K562 (cell line): ENCODE results near the gene LTBP2. TPM values are rescaled to one million over a fixed set of nuclear protein-coding genes. Genes with fewer than 3 reads are reported as not detected.

Experiments
- ATAC-seq: fragments of 200-7000 bp; cut with Tn5 transposase; 3 replicates; pipeline ENCODE4 v1.9.1; 2020; ENCODE audit warnings: moderate library complexity
- BruUV-seq: library from RNA; stranded (reverse); fragments of 400-500 nt; replicated peaks from 2 replicates; lab custom pipeline; 2021; lab: Mats Ljungman, UMichigan
- CTCF ChIA-PET: fragments of 300-600 bp; formaldehyde crosslinking; extraction: SDS; loops from one replicate; lab custom pipeline; 2021; ENCODE audit warnings: low intra/inter-chr PET ratio; lab: Yijun Ruan, JAX
- POLR2A ChIA-PET: fragments of 300-600, 350-650 bp; sonication (Branson Sonifier 250); formaldehyde crosslinking; extraction: SDS; loops from one replicate; lab custom pipeline; 2021; ENCODE audit warnings: antibody characterized with exemption, inconsistent platforms; lab: Yijun Ruan, JAX
- DNase-seq, 4 experiments: peaks; one replicate each; pipeline versions ENCODE4 v3.0.0 to v3.0.0-alpha.2; 2011 to 2018; ENCODE audit warnings: low spot score in 3 of 4, mixed read lengths in 3 of 4; ENCODE audit errors: extremely low read depth in 1 of 4
- FAIRE-seq: peaks from 2 replicates; lab custom pipeline; 2011; peaks lifted over from hg19 to GRCh38; lab: Jason Lieb, UNC
- H2AFZ ChIP-seq: 2 replicates; pipeline ENCODE4 v1.6.0; 2011; ENCODE audit warnings: low read depth, low read length, control low read depth, inconsistent platforms
- H3K27ac ChIP-seq: fragments of 200-600 bp; 3 replicates; pipeline ENCODE4 v1.8.0; 2011; ENCODE audit warnings: low read depth, mild to moderate bottlenecking, control low read depth, inconsistent platforms, low read length, moderate library complexity, mixed read lengths; ENCODE audit errors: extremely low read depth
- H3K27me3 ChIP-seq, 2 experiments: fragments of 300-600 bp in 1 of 2; 2 replicates in 1 of 2; 3 replicates in 1 of 2; pipeline versions ENCODE4 v1.6.0 to v1.8.0; 2011; ENCODE audit warnings: inconsistent platforms in 2 of 2, low read length in 2 of 2, mild to moderate bottlenecking in 1 of 2, mixed read lengths in 1 of 2, moderate library complexity in 1 of 2; ENCODE audit not compliant: control insufficient read depth in 2 of 2, insufficient read depth in 2 of 2
- H3K36me3 ChIP-seq: fragments of 300-600 bp; 3 replicates; pipeline ENCODE4 v1.8.0; 2011; ENCODE audit warnings: mild to moderate bottlenecking, low read length, inconsistent platforms; ENCODE audit not compliant: control insufficient read depth, insufficient read depth
- H3K4me1 ChIP-seq, 2 experiments: fragments of 200-600 bp in 1 of 2; replicated peaks in 1 of 2; 2 replicates in 1 of 2; 3 replicates in 1 of 2; pipeline versions ENCODE4 v1.5.1 to v1.8.0; 2011; ENCODE audit warnings: inconsistent platforms in 2 of 2, low read length in 2 of 2, mild to moderate bottlenecking in 1 of 2, mixed read lengths in 1 of 2, moderate library complexity in 1 of 2; ENCODE audit not compliant: control insufficient read depth in 2 of 2, insufficient read depth in 2 of 2
- H3K4me2 ChIP-seq: 2 replicates; pipeline ENCODE4 v1.6.1; 2011; ENCODE audit warnings: low read length, control low read depth, inconsistent platforms, mixed read lengths; ENCODE audit not compliant: insufficient read depth
- H3K4me3 ChIP-seq: fragments of 200-600 bp; sonication (generic), shearing (Covaris generic); 2 replicates; pipeline ENCODE4 v1.5.1; 2016; ENCODE audit warnings: control low read depth, inconsistent platforms
- H3K79me2 ChIP-seq: fragments of 200-600 bp; 3 replicates; pipeline ENCODE4 v1.8.0; 2011; ENCODE audit warnings: low read length, inconsistent platforms; ENCODE audit not compliant: control insufficient read depth, insufficient read depth
- H3K9ac ChIP-seq, 2 experiments: 2 replicates each; pipeline versions ENCODE4 v1.6.0 to v1.6.1; 2011; ENCODE audit warnings: low read depth in 2 of 2, low read length in 2 of 2, control low read depth in 1 of 2, inconsistent platforms in 1 of 2, mild to moderate bottlenecking in 1 of 2, mixed read lengths in 1 of 2; ENCODE audit not compliant: insufficient read depth in 1 of 2
- H3K9me1 ChIP-seq: one replicate; pipeline ENCODE4 v1.6.0; 2011; ENCODE audit warnings: inconsistent platforms, mild to moderate bottlenecking, low read length, moderate library complexity; ENCODE audit not compliant: control insufficient read depth, insufficient read depth
- H3K9me3 ChIP-seq: replicated peaks from 2 replicates; pipeline ENCODE4 v1.5.1; 2011; ENCODE audit warnings: low read depth, low read length, inconsistent platforms; ENCODE audit not compliant: control insufficient read depth, insufficient read depth
- H4K20me1 ChIP-seq: replicated peaks from 2 replicates; pipeline ENCODE4 v1.6.1; 2011; ENCODE audit warnings: low read length, inconsistent platforms, mixed read lengths; ENCODE audit not compliant: control insufficient read depth, insufficient read depth
- ATF2 ChIP-seq: sonication (generic); formaldehyde crosslinking; IDR thresholded peaks from 2 replicates; pipeline ENCODE4 v1.8.1; 2022; ENCODE audit warnings: missing genetic modification reagents
- E2F6 ChIP-seq, 2 experiments: IDR thresholded peaks; 2 replicates each; pipeline ENCODE4 v1.6.1; 2011; ENCODE audit warnings: borderline replicate concordance in 1 of 2, control low read depth in 1 of 2, low read depth in 1 of 2, low read length in 1 of 2, mild to moderate bottlenecking in 1 of 2, mixed read lengths in 1 of 2, moderate library complexity in 1 of 2; ENCODE audit not compliant: insufficient read depth in 1 of 2, insufficient read length in 1 of 2, poor library complexity in 1 of 2, severe bottlenecking in 1 of 2; ENCODE audit errors: extremely low read depth in 1 of 2
- FOSL1 ChIP-seq: fragments of 200-800 bp; sonication (Bioruptor generic); conservative IDR thresholded peaks from 2 replicates; pipeline ENCODE4 v1.6.1; 2016; ENCODE audit warnings: missing genetic modification characterization, missing compliant biosample characterization
- LCOR ChIP-seq: sonication (generic); formaldehyde crosslinking; IDR thresholded peaks from 2 replicates; pipeline ENCODE4 v1.8.0; 2022; ENCODE audit warnings: mild to moderate bottlenecking, missing genetic modification reagents
- PHF8 ChIP-seq: fragments of 200-600 bp; sonication (generic); IDR thresholded peaks from 2 replicates; pipeline ENCODE4 v1.6.1; 2012; ENCODE audit warnings: mixed run types, mild to moderate bottlenecking, inconsistent platforms, low read length, moderate library complexity, borderline replicate concordance
- TAF7 ChIP-seq: fragments of 450-650 bp; IDR thresholded peaks from 2 replicates; pipeline ENCODE4 v1.6.1; 2016; ENCODE audit warnings: missing genetic modification characterization, missing compliant biosample characterization
- TCF7 ChIP-seq: sonication (generic); IDR thresholded peaks from 2 replicates; pipeline ENCODE4 v1.6.1; 2016; ENCODE audit warnings: antibody characterized with exemption, borderline replicate concordance
- TCF7L2 ChIP-seq: fragments of 150-350 bp; IDR thresholded peaks from 2 replicates; pipeline ENCODE4 v1.6.1; 2016; ENCODE audit warnings: low read depth, mild to moderate bottlenecking, low read length, moderate library complexity
- ZNF232 ChIP-seq: sonication (generic); formaldehyde crosslinking; IDR thresholded peaks from 2 replicates; pipeline ENCODE4 v1.8.0; 2022; ENCODE audit warnings: mild to moderate bottlenecking, missing genetic modification reagents
- ZNF584 ChIP-seq: fragments of 200-800 bp; sonication (Bioruptor generic); IDR thresholded peaks from 2 replicates; pipeline ENCODE4 v1.6.1; 2016; ENCODE audit warnings: low read depth, mild to moderate bottlenecking, missing genetic modification characterization, missing compliant biosample characterization
- WGBS: fragments of 100-300 bp; shearing (Covaris generic); methylation state at CpG from one replicate; pipeline ENCODE4 v1.1.6; 2016; ENCODE audit warnings: low coverage, mixed read lengths; ENCODE audit not compliant: insufficient coverage; ENCODE audit errors: missing lambda C conversion rate; 5-methylcytosine and 5-hydroxymethylcytosine counted together
- in situ Hi-C: fragments of 300-500 bp; cut with MboI; formaldehyde crosslinking; loops from 4 replicates; pipeline ENCODE4 v1.15.0; 2018; ENCODE audit warnings: inconsistent platforms, mixed read lengths
- intact Hi-C: fragments of 100-400 bp; cut with micrococcal nuclease; formaldehyde crosslinking; loops from 2 replicates; pipeline ENCODE4 v1.14.2; 2022
- polyA plus RNA-seq, 8 experiments: library from polyadenylated mRNA; depleted of rRNA in 4 of 8; stranded (reverse) in 5 of 8; unstranded in 3 of 8; fragments of >200 nt; fragmentation: Nextera tagmentation in 2 of 8; fragmentation: Illumina TruSeq in 1 of 8; extraction: Ambion mirVana in 2 of 8; extraction: Trizol in 1 of 8; gene quantifications; 2 replicates each; pipeline versions ENCODE4 v1.2.1 to v1.2.3, GENCODE V29; 2011 to 2014; ENCODE audit warnings: inconsistent platforms in 1 of 8, missing spikeins in 1 of 8
- total RNA-seq, 7 experiments: library from RNA; depleted of rRNA in 6 of 7; stranded (reverse); fragments of >200 nt in 6 of 7; fragmentation: Illumina TruSeq in 2 of 7; extraction: Trizol in 2 of 7; gene quantifications; 2 replicates each; pipeline versions ENCODE4 v1.2.1 to v1.2.3, GENCODE V29; 2011 to 2021; ENCODE audit warnings: low replicate concordance in 1 of 7
- TF ChIP-seq, protein P1 (sequence below): sonication (generic); formaldehyde crosslinking; IDR thresholded peaks from 2 replicates; pipeline ENCODE4 v1.8.0; 2022; ENCODE audit warnings: mild to moderate bottlenecking, missing genetic modification reagents
- TF ChIP-seq, protein P2 (sequence below): fragments of 450-650 bp; conservative IDR thresholded peaks from 2 replicates; pipeline ENCODE4 v1.6.1; 2016; ENCODE audit warnings: missing genetic modification characterization, low read depth, mild to moderate bottlenecking, control low read depth, missing compliant biosample characterization

The LTBP2 gene
- total and polyA plus RNA-seq, 9 of the 15 experiments (the other 6 are each of a cell fraction or from before 2014, with no cell fraction given): under 0.01 to 0.18 (median 0.03) TPM; not detected in 3

DNA sequence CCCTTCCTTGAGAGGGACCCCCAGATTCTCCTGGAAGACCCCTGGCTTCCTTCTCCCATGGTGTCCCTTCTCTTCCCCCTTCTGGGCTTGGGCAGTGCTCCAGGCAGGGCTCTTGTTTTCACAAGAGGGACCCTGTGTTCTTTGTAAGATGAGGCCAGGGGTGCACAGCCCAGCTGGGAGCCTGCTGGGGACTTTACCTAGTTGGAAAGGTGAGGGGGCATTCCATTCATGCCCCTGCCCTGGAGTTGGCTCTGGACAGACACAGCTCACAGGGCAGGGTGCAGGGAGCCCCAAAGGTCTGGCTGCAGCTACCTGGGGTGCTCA lies 87.3 kb downstream of the LTBP2 start (continued):
- no peak for TF ChIP-seq ATF2 (CRISPR knock-in tag)

DNA sequence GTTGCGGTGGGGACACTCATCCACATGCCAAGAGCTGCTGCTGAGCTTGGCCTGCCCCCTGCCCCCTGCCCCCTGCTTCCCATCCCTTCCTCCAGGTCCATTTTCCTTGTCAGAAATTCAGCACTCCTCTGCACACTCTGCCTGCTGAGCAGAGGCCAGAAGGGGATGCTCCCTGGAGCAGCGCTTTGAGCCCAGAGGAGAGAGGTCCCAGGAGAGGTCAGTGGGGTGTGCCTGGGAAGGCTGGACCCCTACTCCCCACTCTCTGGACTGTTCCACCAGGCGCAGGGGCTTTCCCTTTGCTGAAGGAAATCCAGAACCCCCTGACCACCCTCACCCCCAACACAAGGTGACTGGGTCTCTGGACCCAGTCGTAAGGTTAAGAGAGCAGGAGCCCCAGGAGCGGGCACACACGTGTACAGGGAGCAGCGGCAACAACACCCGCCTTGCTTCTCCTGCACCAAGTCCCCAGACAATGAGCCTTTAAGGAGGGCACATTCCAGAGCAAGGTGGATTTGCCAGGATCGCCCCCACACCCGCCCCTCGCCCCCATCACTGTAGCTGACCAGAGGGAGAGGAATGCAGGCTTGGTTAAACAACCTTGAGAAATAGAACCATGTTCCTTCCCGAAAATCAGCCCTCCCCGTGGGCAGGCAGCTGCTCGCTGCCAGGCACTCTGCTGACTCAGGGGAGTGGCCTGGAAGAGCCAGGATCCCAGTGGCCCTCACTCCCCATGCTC lies 87.8 kb downstream of the LTBP2 start:
- WGBS: 3% methylated on average over 10 of the region's 14 CpGs
- peaks cover 0 to 9% of the 10 kb centered on the region in 2 experiments; a peak in 2 of 5 replicates for H3K4me1 ChIP-seq
- no peak for FAIRE-seq
- intact Hi-C loops: no loop called here
- BruUV-seq: no TSS peak
- ChIA-PET POLR2A (interaction anchor here (0.7 kb wide), 1 partner anchor 11 kb away, joined by 3 read pairs; no protein-coding TSS in a partner anchor), CTCF (no interaction called here)
- no peaks in the 10 kb centered on the region for H3K36me3 ChIP-seq
- H3K9ac ChIP-seq: no peak overlapping the region
- no peak overlapping the region for H3K4me2 ChIP-seq
- H3K27ac ChIP-seq: no peak overlapping the region
- no peaks in the 10 kb centered on the region for H4K20me1 ChIP-seq
- no peaks in the 10 kb centered on the region for H3K9me3 ChIP-seq
- H3K79me2 ChIP-seq: no peaks in the 10 kb centered on the region
- peaks cover 0 to 27% of the 10 kb centered on the region in 2 experiments; a peak in 3 of 5 replicates for H3K27me3 ChIP-seq
- H3K4me3 ChIP-seq: no peak overlapping the region
- no peak for DNase-seq
- no peak for ATAC-seq
- no peak overlapping the region for H2AFZ ChIP-seq
- no peaks in the 10 kb centered on the region for H3K9me1 ChIP-seq
- in situ Hi-C loops: no loop called here
- no peak for TF ChIP-seq TCF7
- TF ChIP-seq, protein P1, sequence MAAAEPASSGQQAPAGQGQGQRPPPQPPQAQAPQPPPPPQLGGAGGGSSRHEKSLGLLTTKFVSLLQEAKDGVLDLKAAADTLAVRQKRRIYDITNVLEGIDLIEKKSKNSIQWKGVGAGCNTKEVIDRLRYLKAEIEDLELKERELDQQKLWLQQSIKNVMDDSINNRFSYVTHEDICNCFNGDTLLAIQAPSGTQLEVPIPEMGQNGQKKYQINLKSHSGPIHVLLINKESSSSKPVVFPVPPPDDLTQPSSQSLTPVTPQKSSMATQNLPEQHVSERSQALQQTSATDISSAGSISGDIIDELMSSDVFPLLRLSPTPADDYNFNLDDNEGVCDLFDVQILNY (CRISPR knock-in tag): no peak
- TF ChIP-seq E2F6 (IDR thresholded peaks at IDR 0.05; ENCODE audit: borderline replicate concordance in 1 of 2, extremely low read depth in 1 of 2, insufficient read depth in 1 of 2, insufficient read length in 1 of 2, low read depth in 1 of 2, low read length in 1 of 2, poor library complexity in 1 of 2, severe bottlenecking in 1 of 2): no peak
- no peak for TF ChIP-seq ZNF232 (CRISPR knock-in tag)
- TF ChIP-seq TAF7 (tag): no peak
- TF ChIP-seq LCOR (CRISPR knock-in tag): no peak
- TF ChIP-seq FOSL1 (tag): no peak
- no peak for TF ChIP-seq ZNF584 (CRISPR knock-in tag)
- TF ChIP-seq, protein P2, sequence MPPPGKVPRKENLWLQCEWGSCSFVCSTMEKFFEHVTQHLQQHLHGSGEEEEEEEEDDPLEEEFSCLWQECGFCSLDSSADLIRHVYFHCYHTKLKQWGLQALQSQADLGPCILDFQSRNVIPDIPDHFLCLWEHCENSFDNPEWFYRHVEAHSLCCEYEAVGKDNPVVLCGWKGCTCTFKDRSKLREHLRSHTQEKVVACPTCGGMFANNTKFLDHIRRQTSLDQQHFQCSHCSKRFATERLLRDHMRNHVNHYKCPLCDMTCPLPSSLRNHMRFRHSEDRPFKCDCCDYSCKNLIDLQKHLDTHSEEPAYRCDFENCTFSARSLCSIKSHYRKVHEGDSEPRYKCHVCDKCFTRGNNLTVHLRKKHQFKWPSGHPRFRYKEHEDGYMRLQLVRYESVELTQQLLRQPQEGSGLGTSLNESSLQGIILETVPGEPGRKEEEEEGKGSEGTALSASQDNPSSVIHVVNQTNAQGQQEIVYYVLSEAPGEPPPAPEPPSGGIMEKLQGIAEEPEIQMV (tag): no peak
- no peak for TF ChIP-seq PHF8
- no peak for TF ChIP-seq TCF7L2
